ENCODE data around the gene SETD3. TPM values are rescaled to one million over a fixed set of nuclear protein-coding genes. Genes with fewer than 3 reads are reported as not detected.
A peak's percentile ranks its signal among the peaks of the same experiment; 100 is the strongest.

Gene SETD3
- total and polyA plus RNA-seq, 2 donors, result 39.0 to 83.6 TPM

GRCh38 chr14:99389174-99389826 is 91.4 kb downstream of the SETD3 start:
- Histone ChIP-seq H3K4me1 (ENCODE audit: control insufficient read depth in 2 of 2, insufficient read depth in 2 of 2, low read length in 2 of 2) (peaks cover 0 to 16% of the 10 kb centered on the region in 2 donors), H3K27ac (ENCODE audit: low read depth in 1 of 2, low read length in 1 of 2) (no peak overlapping the region), H3K27me3 (ENCODE audit: control insufficient read depth in 2 of 2, insufficient read depth in 1 of 2, low read length in 1 of 2) (no peaks in the 10 kb centered on the region), H3K9me3 (ENCODE audit: control insufficient read depth in 2 of 2, insufficient read depth in 1 of 2, low read length in 1 of 2) (no peaks in the 10 kb centered on the region), H3K4me3 (ENCODE audit: low read length in 2 of 2) (no peak overlapping the region), H3K36me3 (ENCODE audit: control insufficient read depth in 2 of 2, insufficient read depth in 2 of 2, low read length in 1 of 2) (peaks cover 0 to 4% of the 10 kb centered on the region in 2 donors)
- WGBS, result 34% methylated on average over 23 of the region's 24 CpGs
- DNase-seq (ENCODE audit: low read depth in 6 of 9, low spot score in 9 of 9), result peak in 3 of 9 donors; percentile 11 to 26 (median 24)

- no peaks in the 10 kb centered on the region for H3K9me3 ChIP-seq (ENCODE audit: control insufficient read depth in 2 of 2, insufficient read depth in 1 of 2, low read length in 1 of 2)
- peaks cover 0 to 16% of the 10 kb centered on the region in 2 donors for H3K4me1 ChIP-seq (ENCODE audit: control insufficient read depth in 2 of 2, insufficient read depth in 2 of 2, low read length in 2 of 2)
- 95% methylated on average over 12 of the region's 12 CpGs for WGBS
- no peak overlapping the region for H3K27ac ChIP-seq (ENCODE audit: low read depth in 1 of 2, low read length in 1 of 2)
- H3K27me3 ChIP-seq (ENCODE audit: control insufficient read depth in 2 of 2, insufficient read depth in 1 of 2, low read length in 1 of 2), result no peaks in the 10 kb centered on the region
- DNase-seq (ENCODE audit: low read depth in 6 of 9, low spot score in 9 of 9), result no peak
- no peak overlapping the region for H3K4me3 ChIP-seq (ENCODE audit: low read length in 2 of 2)
- H3K36me3 ChIP-seq (ENCODE audit: control insufficient read depth in 2 of 2, insufficient read depth in 2 of 2, low read length in 1 of 2), result no peaks in the 10 kb centered on the region
Observed at GRCh38 chr14:99388286-99388685, 92.4 kb downstream of the SETD3 start.

- Histone ChIP-seq H3K36me3 (ENCODE audit: control insufficient read depth in 2 of 2, insufficient read depth in 2 of 2, low read length in 1 of 2) (no peaks in the 10 kb centered on the region), H3K27ac (ENCODE audit: low read depth in 1 of 2, low read length in 1 of 2) (no peak overlapping the region), H3K4me3 (ENCODE audit: low read length in 2 of 2) (no peak overlapping the region), H3K27me3 (ENCODE audit: control insufficient read depth in 2 of 2, insufficient read depth in 1 of 2, low read length in 1 of 2) (no peaks in the 10 kb centered on the region), H3K9me3 (ENCODE audit: control insufficient read depth in 2 of 2, insufficient read depth in 1 of 2, low read length in 1 of 2) (no peaks in the 10 kb centered on the region), H3K4me1 (ENCODE audit: control insufficient read depth in 2 of 2, insufficient read depth in 2 of 2, low read length in 2 of 2) (peaks cover 0 to 16% of the 10 kb centered on the region in 2 donors)
- WGBS, result 26% methylated on average over 5 of the region's 5 CpGs
- DNase-seq (ENCODE audit: low read depth in 6 of 9, low spot score in 9 of 9), result no peak
Observed at GRCh38 chr14:99387880-99388279, 92.8 kb downstream of the SETD3 start.

- Histone ChIP-seq H3K36me3 (ENCODE audit: control insufficient read depth in 2 of 2, insufficient read depth in 2 of 2, low read length in 1 of 2) (no peaks in the 10 kb centered on the region), H3K9me3 (ENCODE audit: control insufficient read depth in 2 of 2, insufficient read depth in 1 of 2, low read length in 1 of 2) (no peaks in the 10 kb centered on the region), H3K27me3 (ENCODE audit: control insufficient read depth in 2 of 2, insufficient read depth in 1 of 2, low read length in 1 of 2) (peaks cover 0 to 5% of the 10 kb centered on the region in 2 donors), H3K27ac (ENCODE audit: low read depth in 1 of 2, low read length in 1 of 2) (no peak overlapping the region), H3K4me1 (ENCODE audit: control insufficient read depth in 2 of 2, insufficient read depth in 2 of 2, low read length in 2 of 2) (peaks cover 0 to 4% of the 10 kb centered on the region in 2 donors), H3K4me3 (ENCODE audit: low read length in 2 of 2) (no peak overlapping the region)
- no peak for DNase-seq (ENCODE audit: low read depth in 6 of 9, low spot score in 9 of 9)
- WGBS, result 85% methylated on average over 20 of the region's 20 CpGs
Observed at GRCh38 chr14:99384450-99385417, 95.9 kb downstream of the SETD3 start.

- DNase-seq (ENCODE audit: low read depth in 6 of 9, low spot score in 9 of 9), result no peak
- whole genome bisulfite sequencing, result 91% methylated on average over 36 of the region's 36 CpGs
- Histone ChIP-seq H3K27ac (ENCODE audit: low read depth in 1 of 2, low read length in 1 of 2) (no peak overlapping the region), H3K27me3 (ENCODE audit: control insufficient read depth in 2 of 2, insufficient read depth in 1 of 2, low read length in 1 of 2) (peaks cover 0 to 5% of the 10 kb centered on the region in 2 donors), H3K4me1 (ENCODE audit: control insufficient read depth in 2 of 2, insufficient read depth in 2 of 2, low read length in 2 of 2) (peaks cover 0 to 4% of the 10 kb centered on the region in 2 donors), H3K9me3 (ENCODE audit: control insufficient read depth in 2 of 2, insufficient read depth in 1 of 2, low read length in 1 of 2) (no peaks in the 10 kb centered on the region), H3K4me3 (ENCODE audit: low read length in 2 of 2) (no peak overlapping the region), H3K36me3 (ENCODE audit: control insufficient read depth in 2 of 2, insufficient read depth in 2 of 2, low read length in 1 of 2) (no peaks in the 10 kb centered on the region)
Observed at GRCh38 chr14:99383472-99384449, 96.9 kb downstream of the SETD3 start.

- H3K4me3 ChIP-seq (ENCODE audit: low read length in 2 of 2), result no peak overlapping the region
- DNase-seq (ENCODE audit: low read depth in 6 of 9, low spot score in 9 of 9), result no peak
- H3K27ac ChIP-seq (ENCODE audit: low read depth in 1 of 2, low read length in 1 of 2), result no peak overlapping the region
- no peaks in the 10 kb centered on the region for H3K36me3 ChIP-seq (ENCODE audit: control insufficient read depth in 2 of 2, insufficient read depth in 2 of 2, low read length in 1 of 2)
- peaks cover 0 to 5% of the 10 kb centered on the region in 2 donors for H3K27me3 ChIP-seq (ENCODE audit: control insufficient read depth in 2 of 2, insufficient read depth in 1 of 2, low read length in 1 of 2)
- H3K4me1 ChIP-seq (ENCODE audit: control insufficient read depth in 2 of 2, insufficient read depth in 2 of 2, low read length in 2 of 2), result peaks cover 0 to 4% of the 10 kb centered on the region in 2 donors
- no peaks in the 10 kb centered on the region for H3K9me3 ChIP-seq (ENCODE audit: control insufficient read depth in 2 of 2, insufficient read depth in 1 of 2, low read length in 1 of 2)
- 94% methylated on average over 18 of the region's 18 CpGs for WGBS
Observed at GRCh38 chr14:99382781-99383471, 97.7 kb downstream of the SETD3 start.

- Histone ChIP-seq H3K36me3 (ENCODE audit: control insufficient read depth in 2 of 2, insufficient read depth in 2 of 2, low read length in 1 of 2) (no peaks in the 10 kb centered on the region), H3K27me3 (ENCODE audit: control insufficient read depth in 2 of 2, insufficient read depth in 1 of 2, low read length in 1 of 2) (peaks cover 0 to 5% of the 10 kb centered on the region in 2 donors), H3K4me1 (ENCODE audit: control insufficient read depth in 2 of 2, insufficient read depth in 2 of 2, low read length in 2 of 2) (no peaks in the 10 kb centered on the region), H3K27ac (ENCODE audit: low read depth in 1 of 2, low read length in 1 of 2) (no peak overlapping the region), H3K9me3 (ENCODE audit: control insufficient read depth in 2 of 2, insufficient read depth in 1 of 2, low read length in 1 of 2) (no peaks in the 10 kb centered on the region), H3K4me3 (ENCODE audit: low read length in 2 of 2) (no peak overlapping the region)
- WGBS, result 71% methylated on average over 16 of the region's 16 CpGs
- DNase-seq (ENCODE audit: low read depth in 6 of 9, low spot score in 9 of 9), result no peak
Observed at GRCh38 chr14:99382071-99382470, 98.6 kb downstream of the SETD3 start.

GRCh38 chr14:99381688-99382060 is 99.0 kb downstream of the SETD3 start:
- no peaks in the 10 kb centered on the region for H3K9me3 ChIP-seq (ENCODE audit: control insufficient read depth in 2 of 2, insufficient read depth in 1 of 2, low read length in 1 of 2)
- H3K27ac ChIP-seq (ENCODE audit: low read depth in 1 of 2, low read length in 1 of 2), result no peak overlapping the region
- peaks cover 0 to 5% of the 10 kb centered on the region in 2 donors for H3K27me3 ChIP-seq (ENCODE audit: control insufficient read depth in 2 of 2, insufficient read depth in 1 of 2, low read length in 1 of 2)
- H3K36me3 ChIP-seq (ENCODE audit: control insufficient read depth in 2 of 2, insufficient read depth in 2 of 2, low read length in 1 of 2), result no peaks in the 10 kb centered on the region
- no peak for DNase-seq (ENCODE audit: low read depth in 6 of 9, low spot score in 9 of 9)
- no peak overlapping the region for H3K4me3 ChIP-seq (ENCODE audit: low read length in 2 of 2)
- no peaks in the 10 kb centered on the region for H3K4me1 ChIP-seq (ENCODE audit: control insufficient read depth in 2 of 2, insufficient read depth in 2 of 2, low read length in 2 of 2)
- WGBS, result 85% methylated on average over 8 of the region's 8 CpGs
